HepG2 (cell line): ENCODE data around the gene SLC16A1. TPM values are rescaled to one million over a fixed set of nuclear protein-coding genes. Genes with fewer than 3 reads are reported as not detected.

Experiments
- ATAC-seq: fragments of 200-7000 bp; cut with Tn5 transposase; 3 replicates; pipeline ENCODE4 v1.9.1; 2020; ENCODE audit warnings: mild to moderate bottlenecking, moderate library complexity
- BruUV-seq: library from RNA; stranded (reverse); fragments of 400-500 nt; replicated peaks from 2 replicates; lab custom pipeline; 2021; lab: Mats Ljungman, UMichigan
- CTCF ChIA-PET: fragments of 300-600 bp; formaldehyde crosslinking; extraction: SDS; loops from one replicate; lab custom pipeline; 2021; ENCODE audit warnings: low total read pairs, inconsistent platforms, low intra/inter-chr PET ratio; lab: Yijun Ruan, JAX
- POLR2A ChIA-PET: fragments of 350-600 bp; sonication (Branson Sonifier 250); formaldehyde crosslinking; loops from one replicate; lab custom pipeline; 2020; ENCODE audit warnings: antibody characterized with exemption, inconsistent platforms; lab: Yijun Ruan, JAX
- DNase-seq: peaks from one replicate; pipeline ENCODE4 v3.0.0-alpha.2; 2015; ENCODE audit warnings: low spot score
- FAIRE-seq: peaks from 3 replicates; lab custom pipeline; 2011; peaks lifted over from hg19 to GRCh38; lab: Jason Lieb, UNC
- H2AFZ ChIP-seq: one replicate; pipeline ENCODE4 v1.6.1; 2011; ENCODE audit warnings: low read length, inconsistent platforms
- H3K27ac ChIP-seq: fragments of 300-600 bp; 3 replicates; pipeline ENCODE4 v1.8.0; 2011; ENCODE audit warnings: mixed run types, mild to moderate bottlenecking, mixed read lengths, low read length, inconsistent platforms; ENCODE audit not compliant: insufficient read depth; ENCODE audit errors: extremely low read length
- H3K27me3 ChIP-seq, 2 experiments: fragments of 200-600 bp in 1 of 2; 2 replicates in 1 of 2; 3 replicates in 1 of 2; pipeline versions ENCODE4 v1.6.0 to v1.8.0; 2011; ENCODE audit warnings: low read length in 2 of 2, mild to moderate bottlenecking in 2 of 2, moderate library complexity in 2 of 2, inconsistent platforms in 1 of 2; ENCODE audit not compliant: insufficient read depth in 2 of 2, control insufficient read depth in 1 of 2
- H3K36me3 ChIP-seq, 2 experiments: fragments of 200-600 bp in 1 of 2; replicated peaks in 1 of 2; 2 replicates in 1 of 2; 3 replicates in 1 of 2; pipeline versions ENCODE4 v1.5.1 to v1.8.0; 2011; ENCODE audit warnings: low read length in 2 of 2, inconsistent platforms in 1 of 2; ENCODE audit not compliant: insufficient read depth in 2 of 2, control insufficient read depth in 1 of 2
- H3K4me1 ChIP-seq: 2 replicates; pipeline ENCODE4 v1.5.1; 2012; ENCODE audit warnings: low read length, inconsistent platforms; ENCODE audit not compliant: insufficient read depth
- H3K4me2 ChIP-seq: 2 replicates; pipeline ENCODE4 v1.6.0; 2011; ENCODE audit warnings: low read depth, low read length, inconsistent platforms
- H3K4me3 ChIP-seq, 3 experiments: fragments of 200-600 bp in 1 of 3; sonication (generic), shearing (Covaris generic) in 1 of 3; replicated peaks in 1 of 3; 2 replicates each; pipeline ENCODE4 v1.5.1; 2011 to 2016; ENCODE audit warnings: low read length in 3 of 3, inconsistent platforms in 2 of 3, low read depth in 2 of 3, mild to moderate bottlenecking in 2 of 3, control low read depth in 1 of 3, mixed read lengths in 1 of 3; ENCODE audit not compliant: insufficient read depth in 1 of 3
- H3K79me2 ChIP-seq: one replicate; pipeline ENCODE4 v1.6.1; 2011; ENCODE audit warnings: low read length, inconsistent platforms; ENCODE audit not compliant: insufficient read depth
- H3K9ac ChIP-seq: 2 replicates; pipeline ENCODE4 v1.6.0; 2011; ENCODE audit warnings: mild to moderate bottlenecking, low read depth, low read length, inconsistent platforms; ENCODE audit not compliant: insufficient read depth
- H3K9me3 ChIP-seq: 2 replicates; pipeline ENCODE4 v1.5.1; 2012; ENCODE audit warnings: mild to moderate bottlenecking, low read length
- H4K20me1 ChIP-seq: 2 replicates; pipeline ENCODE4 v1.6.0; 2011; ENCODE audit warnings: inconsistent platforms, mild to moderate bottlenecking, low read length, moderate library complexity; ENCODE audit not compliant: insufficient read depth
- EED ChIP-seq: sonication (generic); formaldehyde crosslinking; IDR thresholded peaks from 2 replicates; pipeline ENCODE4 v1.5.0; 2020; ENCODE audit warnings: mild to moderate bottlenecking, missing genetic modification reagents
- PCBP1 ChIP-seq: fragments of 200-400 bp; formaldehyde crosslinking; IDR thresholded peaks from 2 replicates; pipeline ENCODE4 v1.6.1; 2017; ENCODE audit warnings: mild to moderate bottlenecking, low read depth, low read length, borderline replicate concordance
- RFX1 ChIP-seq: fragments of 450-650 bp; IDR thresholded peaks from 2 replicates; pipeline ENCODE4 v1.6.1; 2017
- ZNF382 ChIP-seq: sonication (generic); formaldehyde crosslinking; IDR thresholded peaks from 2 replicates; pipeline ENCODE4 v1.5.0; 2020; ENCODE audit warnings: missing genetic modification reagents, mild to moderate bottlenecking, borderline replicate concordance
- ZNF546 ChIP-seq: sonication (generic); formaldehyde crosslinking; conservative IDR thresholded peaks from 2 replicates; pipeline ENCODE4 v1.8.1; 2023; ENCODE audit warnings: mild to moderate bottlenecking, missing genetic modification reagents
- ZNF749 ChIP-seq: sonication (generic); formaldehyde crosslinking; IDR thresholded peaks from 2 replicates; pipeline ENCODE4 v1.8.0; 2022; ENCODE audit warnings: mild to moderate bottlenecking, missing genetic modification reagents, moderate library complexity, borderline replicate concordance
- WGBS: methylation state at CpG from one replicate; pipeline ENCODE4 v1.1.6; 2017; ENCODE audit warnings: low lambda C conversion rate; 5-methylcytosine and 5-hydroxymethylcytosine counted together
- in situ Hi-C: cut with HindIII; loops from 2 replicates; pipeline ENCODE4 v1.10.0; 2017; ENCODE audit warnings: low pct_unique_long_range_greater_than_20kb; ENCODE audit not compliant: extremely low pct_ligation_motif_present
- intact Hi-C: fragments of 100-400 bp; cut with micrococcal nuclease; formaldehyde crosslinking; loops from one replicate; pipeline ENCODE4 v1.10.0; 2022; ENCODE audit not compliant: unreplicated experiment
- polyA plus RNA-seq, 8 experiments: library from polyadenylated mRNA; depleted of rRNA in 3 of 8; stranded (reverse) in 7 of 8; unstranded in 1 of 8; fragments of >200 nt; fragmentation: Illumina TruSeq in 4 of 8; extraction: Trizol in 4 of 8; gene quantifications; 2 replicates each; pipeline versions ENCODE4 v1.2.1 to v1.2.3, GENCODE V29; 2011 to 2016; ENCODE audit warnings: low read depth in 4 of 8, missing spikeins in 1 of 8, mixed read lengths in 1 of 8; ENCODE audit not compliant: insufficient read depth in 1 of 8
- total RNA-seq, 5 experiments: library from RNA; depleted of rRNA; stranded (reverse); fragments of >200 nt; fragmentation: Illumina TruSeq; extraction: Trizol; gene quantifications; 2 replicates each; pipeline ENCODE4 v1.2.3, GENCODE V29; 2016; ENCODE audit warnings: low read depth in 1 of 5
- TF ChIP-seq, protein P1 (sequence below): sonication (generic); formaldehyde crosslinking; IDR thresholded peaks from 2 replicates; pipeline ENCODE4 v1.4.0; 2020; ENCODE audit warnings: mild to moderate bottlenecking, missing genetic modification reagents
- TF ChIP-seq, protein P2 (sequence below): sonication (generic); formaldehyde crosslinking; IDR thresholded peaks from 2 replicates; pipeline ENCODE4 v1.8.0; 2022; ENCODE audit warnings: missing genetic modification reagents, mild to moderate bottlenecking, borderline replicate concordance

SLC16A1 gene
- total and polyA plus RNA-seq, 2 of the 13 experiments (the other 11 are each of a cell fraction or from before 2014, with no cell fraction given): 106 to 142 TPM

DNA sequence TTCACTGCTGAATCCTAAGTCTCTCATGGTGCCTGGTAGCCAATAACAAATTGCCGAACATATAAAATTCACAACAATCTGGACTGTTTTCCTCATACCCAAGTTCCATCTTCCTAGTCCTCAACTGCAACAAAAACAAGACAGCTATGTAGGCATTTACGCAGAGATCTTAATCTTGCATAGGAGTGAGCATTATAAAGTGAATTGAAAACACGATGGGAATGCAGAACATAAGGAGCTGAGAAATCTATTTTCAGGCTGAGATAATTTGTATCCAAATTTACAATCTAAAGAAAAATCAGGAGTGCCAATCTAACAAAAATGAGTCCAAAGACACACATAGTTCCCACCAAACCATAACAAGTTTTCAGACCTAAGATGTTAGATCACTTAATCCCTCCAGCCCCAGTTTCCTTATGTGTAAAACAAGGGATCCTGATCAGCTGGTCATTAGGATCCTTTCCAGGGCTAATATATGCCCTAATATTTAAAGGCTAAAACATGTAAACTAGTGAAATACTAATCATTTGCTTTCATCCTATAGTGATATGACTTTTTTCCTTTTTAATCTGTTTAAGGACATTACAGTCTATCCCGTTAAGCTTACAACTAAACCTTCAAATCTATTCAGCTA, 1.9 kb downstream of the SLC16A1 start (continued):
- TF ChIP-seq, protein P1, sequence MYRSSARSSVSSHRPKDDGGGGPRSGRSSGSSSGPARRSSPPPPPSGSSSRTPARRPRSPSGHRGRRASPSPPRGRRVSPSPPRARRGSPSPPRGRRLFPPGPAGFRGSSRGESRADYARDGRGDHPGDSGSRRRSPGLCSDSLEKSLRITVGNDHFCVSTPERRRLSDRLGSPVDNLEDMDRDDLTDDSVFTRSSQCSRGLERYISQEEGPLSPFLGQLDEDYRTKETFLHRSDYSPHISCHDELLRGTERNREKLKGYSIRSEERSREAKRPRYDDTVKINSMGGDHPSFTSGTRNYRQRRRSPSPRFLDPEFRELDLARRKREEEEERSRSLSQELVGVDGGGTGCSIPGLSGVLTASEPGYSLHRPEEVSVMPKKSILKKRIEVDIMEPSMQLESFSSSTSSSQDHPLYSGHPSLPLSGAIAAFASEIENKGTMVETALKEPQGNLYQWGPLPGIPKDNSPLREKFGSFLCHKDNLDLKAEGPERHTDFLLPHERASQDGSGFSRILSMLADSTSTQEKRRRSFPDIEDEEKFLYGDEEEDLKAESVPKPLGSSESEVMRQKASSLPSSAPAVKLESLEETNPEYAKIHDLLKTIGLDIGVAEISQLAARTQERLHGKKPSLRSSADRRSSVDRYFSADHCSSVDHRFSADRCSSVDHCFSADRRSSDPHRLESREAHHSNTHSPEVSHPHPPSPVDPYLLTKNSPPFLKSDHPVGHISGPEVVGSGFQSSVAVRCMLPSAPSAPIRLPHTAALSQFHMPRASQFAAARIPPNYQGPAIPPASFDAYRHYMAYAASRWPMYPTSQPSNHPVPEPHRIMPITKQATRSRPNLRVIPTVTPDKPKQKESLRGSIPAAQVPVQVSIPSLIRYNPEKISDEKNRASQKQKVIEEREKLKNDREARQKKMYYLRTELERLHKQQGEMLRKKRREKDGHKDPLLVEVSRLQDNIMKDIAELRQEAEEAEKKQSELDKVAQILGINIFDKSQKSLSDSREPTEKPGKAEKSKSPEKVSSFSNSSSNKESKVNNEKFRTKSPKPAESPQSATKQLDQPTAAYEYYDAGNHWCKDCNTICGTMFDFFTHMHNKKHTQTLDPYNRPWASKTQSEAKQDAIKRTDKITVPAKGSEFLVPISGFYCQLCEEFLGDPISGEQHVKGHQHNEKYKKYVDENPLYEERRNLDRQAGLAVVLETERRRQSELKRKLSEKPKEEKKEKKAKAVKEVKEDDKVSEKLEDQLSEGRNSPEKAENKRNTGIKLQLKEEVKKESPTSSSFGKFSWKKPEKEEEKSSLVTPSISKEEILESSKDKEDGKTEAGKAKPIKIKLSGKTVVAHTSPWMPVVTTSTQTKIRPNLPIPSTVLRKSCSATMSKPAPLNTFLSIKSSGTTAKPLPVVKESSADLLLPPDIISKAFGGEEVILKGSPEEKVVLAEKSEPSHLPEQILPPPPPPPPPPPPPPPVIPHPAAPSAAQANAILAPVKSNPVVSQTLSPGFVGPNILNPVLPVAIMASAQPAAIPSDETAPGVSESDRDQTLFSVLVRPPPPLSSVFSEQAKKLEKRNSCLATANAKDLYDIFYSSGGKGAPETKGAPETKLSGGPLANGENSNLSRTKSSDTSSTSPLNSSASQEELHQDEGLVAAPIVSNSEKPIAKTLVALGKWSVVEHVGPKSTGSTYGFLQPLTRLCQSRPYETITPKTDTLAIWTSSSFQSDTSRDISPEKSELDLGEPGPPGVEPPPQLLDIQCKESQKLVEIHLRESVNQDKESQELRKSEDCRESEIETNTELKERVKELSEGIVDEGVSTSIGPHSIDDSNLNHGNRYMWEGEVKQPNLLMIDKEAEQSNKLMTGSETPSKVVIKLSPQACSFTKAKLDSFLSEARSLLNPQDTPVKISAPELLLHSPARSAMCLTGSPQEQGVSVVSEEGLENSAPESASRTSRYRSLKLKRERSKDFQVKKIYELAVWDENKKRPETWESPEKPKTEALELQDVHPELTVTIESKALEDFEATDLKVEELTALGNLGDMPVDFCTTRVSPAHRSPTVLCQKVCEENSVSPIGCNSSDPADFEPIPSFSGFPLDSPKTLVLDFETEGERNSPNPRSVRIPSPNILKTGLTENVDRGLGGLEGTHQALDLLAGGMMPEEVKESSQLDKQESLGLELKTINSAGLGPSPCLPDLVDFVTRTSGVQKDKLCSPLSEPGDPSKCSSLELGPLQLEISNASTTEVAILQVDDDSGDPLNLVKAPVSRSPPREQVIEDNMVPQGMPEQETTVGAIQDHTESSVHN (CRISPR knock-in tag): no peak

DNA sequence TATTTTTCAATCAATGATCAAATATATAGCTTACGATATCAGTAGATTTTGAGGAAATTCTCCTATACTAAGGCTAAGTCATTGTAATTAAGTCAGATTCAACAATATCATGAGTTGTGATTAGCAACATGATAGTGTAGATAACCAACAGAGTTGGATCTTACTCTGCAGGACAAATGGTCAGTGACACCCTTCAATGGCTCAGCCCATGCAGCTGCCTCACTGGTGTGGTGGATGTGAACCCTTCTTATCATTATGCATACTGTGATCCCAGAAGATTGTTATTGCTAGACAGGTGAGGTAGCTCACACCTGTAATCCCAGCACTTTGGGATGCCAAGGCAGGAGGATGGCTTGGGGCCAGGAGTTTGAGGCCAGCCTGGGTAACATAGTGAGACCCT, 5.6 kb downstream of the SLC16A1 start:
- ChIA-PET POLR2A (no interaction called here), CTCF (no interaction called here)
- in situ Hi-C loops (no loop called here), intact Hi-C loops (no loop called here)
- Histone ChIP-seq H3K27me3 (no peaks in the 10 kb centered on the region; a peak in 1 of 5 replicates), H3K9me3 (no peaks in the 10 kb centered on the region), H3K4me2 (peak overlapping the region; percentile 41), H2AFZ (no peak overlapping the region), H3K79me2 (peaks cover 98% of the 10 kb centered on the region), H3K4me1 (peaks cover 45% of the 10 kb centered on the region), H3K27ac (no peak overlapping the region), H3K36me3 (peaks cover 0 to 3% of the 10 kb centered on the region in 2 experiments; a peak in 1 of 5 replicates), H3K9ac (no peak overlapping the region), H3K4me3 (no peak overlapping the region), H4K20me1 (peaks cover 64% of the 10 kb centered on the region)
- BruUV-seq: no TSS peak
- ATAC-seq (no peak), DNase-seq (no peak), FAIRE-seq (no peak)
- WGBS: 97% methylated on average over 1 of the region's 1 CpG
- TF ChIP-seq, protein P2, sequence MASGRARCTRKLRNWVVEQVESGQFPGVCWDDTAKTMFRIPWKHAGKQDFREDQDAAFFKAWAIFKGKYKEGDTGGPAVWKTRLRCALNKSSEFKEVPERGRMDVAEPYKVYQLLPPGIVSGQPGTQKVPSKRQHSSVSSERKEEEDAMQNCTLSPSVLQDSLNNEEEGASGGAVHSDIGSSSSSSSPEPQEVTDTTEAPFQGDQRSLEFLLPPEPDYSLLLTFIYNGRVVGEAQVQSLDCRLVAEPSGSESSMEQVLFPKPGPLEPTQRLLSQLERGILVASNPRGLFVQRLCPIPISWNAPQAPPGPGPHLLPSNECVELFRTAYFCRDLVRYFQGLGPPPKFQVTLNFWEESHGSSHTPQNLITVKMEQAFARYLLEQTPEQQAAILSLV (CRISPR knock-in tag): no peak
- TF ChIP-seq EED (no peak), RFX1 (no peak), ZNF546 (CRISPR knock-in tag) (no peak), ZNF382 (CRISPR knock-in tag) (no peak), ZNF749 (CRISPR knock-in tag) (no peak), PCBP1 (no peak)
